ENCODE measurements around the gene ACP5.

DNA sequence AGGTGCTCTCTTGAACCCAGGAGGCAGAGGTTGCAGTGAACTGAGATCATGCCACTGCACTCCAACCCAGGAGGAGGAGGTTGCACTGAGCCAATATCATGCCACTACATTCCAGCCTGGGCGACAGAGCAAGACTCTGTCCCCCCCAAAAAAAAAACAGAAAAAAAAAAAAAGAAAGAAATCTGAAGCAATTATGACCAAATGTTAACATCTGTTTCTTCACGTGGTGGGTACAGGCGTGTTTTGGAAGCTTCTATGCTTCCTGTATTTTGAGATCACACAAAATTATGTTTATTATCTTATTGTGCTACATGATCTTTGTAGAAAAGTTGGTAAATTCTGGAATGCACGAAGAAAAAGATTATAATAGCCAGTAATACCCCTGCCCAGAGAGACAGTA, 2.7 kb upstream of the ACP5 start:
- no peak for TF ChIP-seq POLR2AphosphoS5 (IDR thresholded peaks at IDR 0.05; ENCODE audit: borderline replicate concordance, low read depth, low read length)
- no peak for TF ChIP-seq EZH2 (IDR thresholded peaks at IDR 0.05)
- TF ChIP-seq FOXP2 (optimal IDR thresholded peaks at IDR 0.05; ENCODE audit: control extremely low read depth, extremely low read length, insufficient read depth), result no peak
